Naive B cell (primary cell): ENCODE data around the gene FZD8. TPM values are rescaled to one million over a fixed set of nuclear protein-coding genes. Genes with fewer than 3 reads are reported as not detected.
"Not testable (repeated sequence)": the region's sequence is repeated elsewhere in the genome, so short reads cannot be mapped to it uniquely, and the experiment has no call there.

ENCODE experiments used
- ATAC-seq, 2 donors: fragments of 150-1000 bp; cut with Tn5 transposase; 2 replicates each; pipeline ENCODE4 v1.10.0; 2021; ENCODE audit warnings: low read depth in 2 of 2, mild to moderate bottlenecking in 2 of 2, moderate library complexity in 2 of 2
- DNase-seq: peaks from one replicate; pipeline ENCODE4 v3.0.0; 2022
- H3K27ac Mint-ChIP-seq, 6 donors: one replicate each; pipeline ENCODE4 v1.8.0; 2020 to 2022; ENCODE audit warnings: mild to moderate bottlenecking in 6 of 6, mixed read lengths in 6 of 6, moderate library complexity in 5 of 6, inconsistent platforms in 2 of 6
- H3K27me3 Mint-ChIP-seq, 3 donors: one replicate each; pipeline ENCODE4 v1.8.0; 2021 to 2022; ENCODE audit warnings: mixed read lengths in 3 of 3, mild to moderate bottlenecking in 1 of 3
- H3K36me3 Mint-ChIP-seq, 2 donors: one replicate each; pipeline ENCODE4 v1.8.0; 2020 to 2022; ENCODE audit warnings: mixed read lengths in 2 of 2, inconsistent platforms in 1 of 2, mild to moderate bottlenecking in 1 of 2
- H3K4me1 Mint-ChIP-seq, 3 donors: one replicate each; pipeline ENCODE4 v1.8.0; 2020 to 2022; ENCODE audit warnings: mixed read lengths in 3 of 3, inconsistent platforms in 1 of 3, mild to moderate bottlenecking in 1 of 3, moderate library complexity in 1 of 3
- H3K4me3 Mint-ChIP-seq, 8 donors: one replicate each; pipeline ENCODE4 v1.8.0; 2020 to 2022; ENCODE audit warnings: mild to moderate bottlenecking in 8 of 8, mixed read lengths in 8 of 8, moderate library complexity in 8 of 8, inconsistent platforms in 2 of 8
- H3K9me3 Mint-ChIP-seq, 7 donors: one replicate each; pipeline ENCODE4 v1.8.0; 2020 to 2022; ENCODE audit warnings: mixed read lengths in 7 of 7, mild to moderate bottlenecking in 5 of 7, inconsistent platforms in 2 of 7, moderate library complexity in 1 of 7
- polyA plus RNA-seq, 6 donors: library from polyadenylated mRNA; unstranded; fragments of 300-500 nt; fragmentation: Illumina TruSeq; gene quantifications; one replicate each; pipeline ENCODE4 v1.2.3, GENCODE V29; 2021; ENCODE audit warnings: low read depth in 6 of 6

FZD8 gene, protein sequence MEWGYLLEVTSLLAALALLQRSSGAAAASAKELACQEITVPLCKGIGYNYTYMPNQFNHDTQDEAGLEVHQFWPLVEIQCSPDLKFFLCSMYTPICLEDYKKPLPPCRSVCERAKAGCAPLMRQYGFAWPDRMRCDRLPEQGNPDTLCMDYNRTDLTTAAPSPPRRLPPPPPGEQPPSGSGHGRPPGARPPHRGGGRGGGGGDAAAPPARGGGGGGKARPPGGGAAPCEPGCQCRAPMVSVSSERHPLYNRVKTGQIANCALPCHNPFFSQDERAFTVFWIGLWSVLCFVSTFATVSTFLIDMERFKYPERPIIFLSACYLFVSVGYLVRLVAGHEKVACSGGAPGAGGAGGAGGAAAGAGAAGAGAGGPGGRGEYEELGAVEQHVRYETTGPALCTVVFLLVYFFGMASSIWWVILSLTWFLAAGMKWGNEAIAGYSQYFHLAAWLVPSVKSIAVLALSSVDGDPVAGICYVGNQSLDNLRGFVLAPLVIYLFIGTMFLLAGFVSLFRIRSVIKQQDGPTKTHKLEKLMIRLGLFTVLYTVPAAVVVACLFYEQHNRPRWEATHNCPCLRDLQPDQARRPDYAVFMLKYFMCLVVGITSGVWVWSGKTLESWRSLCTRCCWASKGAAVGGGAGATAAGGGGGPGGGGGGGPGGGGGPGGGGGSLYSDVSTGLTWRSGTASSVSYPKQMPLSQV
- polyA plus RNA-seq, result not detected

DNA sequence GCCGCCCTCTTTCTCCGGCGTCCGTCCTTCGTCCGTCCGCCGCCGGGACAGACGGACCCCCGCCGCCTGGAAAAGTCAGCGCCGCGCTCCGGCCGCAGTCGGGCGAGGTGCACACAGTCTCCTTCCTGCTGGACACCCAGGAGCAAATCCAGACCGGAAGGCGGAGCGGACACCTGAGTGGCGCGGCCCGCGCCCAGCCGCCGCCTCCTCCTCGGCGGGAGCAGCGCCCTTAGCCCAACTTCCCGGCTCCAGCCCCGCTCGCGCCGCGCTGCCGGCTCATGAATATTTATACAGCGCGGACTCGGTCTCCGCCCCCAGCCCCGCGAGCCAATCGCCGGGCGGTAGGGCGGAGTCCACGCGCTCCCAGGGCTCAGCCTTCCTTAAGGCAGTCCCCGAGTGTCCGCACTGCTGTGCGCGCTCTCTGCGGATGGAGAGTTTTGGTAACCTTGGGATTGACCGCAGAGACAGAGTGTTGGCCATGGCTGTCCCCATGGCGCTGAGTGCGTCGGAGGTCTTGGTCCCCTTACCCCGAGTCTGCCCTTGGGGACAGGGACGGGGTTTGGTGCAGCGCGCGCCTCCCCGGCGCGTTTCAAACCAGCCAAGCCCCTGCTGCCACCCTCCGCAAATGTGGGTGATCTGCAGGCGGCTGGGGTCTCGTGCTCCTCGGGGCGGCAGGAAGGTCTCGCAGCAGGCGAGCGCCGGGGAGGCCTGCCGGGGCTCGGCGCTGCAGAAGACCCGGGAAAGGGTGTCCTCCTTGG lies at the start of gene FZD8:
TSS of gene FZD8 (minus strand) at position 262 of the 758 bp plus-strand sequence. CDS start 867 bp downstream, outside the sequence.
- ATAC-seq (peak; percentile 78 to 80), DNase-seq (peak; percentile 69)
- H3K36me3 Mint-ChIP-seq, result no peaks in the 10 kb centered on the region
- peak within 1 kb of the TSS; percentile 74 to 96 (median 94) for H3K4me3 Mint-ChIP-seq
- peaks cover 19 to 39% (median 23%) of the 10 kb centered on the region in 3 donors for H3K4me1 Mint-ChIP-seq
- peaks cover 31 to 73% (median 33%) of the 10 kb centered on the region in 3 donors for H3K27me3 Mint-ChIP-seq
- peak within 1 kb of the TSS in 4 of 6 donors; percentile 20 to 64 (median 52) for H3K27ac Mint-ChIP-seq
- H3K9me3 Mint-ChIP-seq, result peaks cover 0 to 2% (median 0%) of the 10 kb centered on the region in 7 donors

DNA sequence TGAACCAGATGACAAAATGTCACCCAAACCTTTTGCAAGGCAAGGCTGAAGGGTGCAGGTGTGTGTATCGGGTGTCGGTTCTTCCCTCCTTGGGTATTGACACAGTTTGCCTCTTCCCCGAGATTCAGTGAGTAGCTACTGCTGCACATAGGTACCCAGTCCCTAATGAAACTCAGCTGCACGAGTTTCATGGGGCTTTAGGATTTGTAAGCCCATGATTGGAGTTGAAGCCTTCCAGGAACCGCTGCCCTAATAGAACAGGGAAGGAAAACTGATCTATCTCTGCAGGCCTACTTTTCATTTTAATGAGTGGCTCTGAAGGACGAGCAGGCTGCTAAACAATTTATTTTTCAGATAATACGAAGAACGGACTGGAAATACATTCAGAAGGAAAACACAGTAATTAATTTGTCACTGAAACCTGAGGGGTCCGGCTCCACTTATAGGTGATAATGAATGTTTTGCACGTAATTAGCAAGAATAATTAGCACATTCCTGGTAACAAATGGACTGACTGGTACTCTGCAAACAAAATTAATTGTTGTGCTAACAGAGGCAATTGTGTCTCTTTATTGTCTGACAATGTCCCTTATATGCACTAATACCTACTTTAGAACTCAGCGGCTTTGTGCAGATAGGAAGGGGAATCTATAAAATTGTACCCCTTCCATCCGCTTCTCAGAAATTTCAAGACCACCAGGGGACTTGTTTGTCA lies 49.6 kb upstream of the FZD8 start:
- H3K4me3 Mint-ChIP-seq, result no peak overlapping the region
- no peak for ATAC-seq

DNA sequence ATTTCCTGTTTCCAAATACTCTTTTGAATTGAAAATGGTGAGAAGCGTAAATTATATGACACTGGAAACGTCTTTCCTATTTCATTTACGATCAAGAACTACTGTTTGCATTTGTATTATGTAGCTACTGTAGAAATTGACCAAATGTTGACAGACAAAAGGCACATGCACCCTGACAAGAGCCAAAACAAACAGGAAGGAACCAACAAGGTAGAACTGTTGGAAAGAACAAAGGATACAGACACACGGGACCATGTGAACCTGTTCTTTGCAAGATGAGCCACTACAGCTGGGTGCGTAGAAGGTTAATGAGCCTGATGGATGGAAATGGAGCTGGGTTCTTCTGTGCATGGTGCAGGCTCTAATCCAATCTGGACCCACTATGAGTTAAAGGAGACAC lies 48.4 kb upstream of the FZD8 start:
- H3K4me1 Mint-ChIP-seq, result no peaks in the 10 kb centered on the region
- H3K27ac Mint-ChIP-seq, result no peak overlapping the region
- ATAC-seq, result no peak
- H3K9me3 Mint-ChIP-seq, result no peaks in the 10 kb centered on the region
- no peak overlapping the region for H3K4me3 Mint-ChIP-seq
- no peak for DNase-seq
- peaks cover 13 to 15% (median 15%) of the 10 kb centered on the region in 3 donors for H3K27me3 Mint-ChIP-seq
- no peaks in the 10 kb centered on the region for H3K36me3 Mint-ChIP-seq

More for the DNA sequence above, 49.6 kb upstream of the FZD8 start:
- Mint-ChIP-seq H3K27ac (no peak overlapping the region), H3K27me3 (peaks cover 11 to 15% (median 13%) of the 10 kb centered on the region in 3 donors), H3K36me3 (no peaks in the 10 kb centered on the region), H3K4me1 (no peaks in the 10 kb centered on the region), H3K9me3 (no peaks in the 10 kb centered on the region)
- no peak for DNase-seq

DNA sequence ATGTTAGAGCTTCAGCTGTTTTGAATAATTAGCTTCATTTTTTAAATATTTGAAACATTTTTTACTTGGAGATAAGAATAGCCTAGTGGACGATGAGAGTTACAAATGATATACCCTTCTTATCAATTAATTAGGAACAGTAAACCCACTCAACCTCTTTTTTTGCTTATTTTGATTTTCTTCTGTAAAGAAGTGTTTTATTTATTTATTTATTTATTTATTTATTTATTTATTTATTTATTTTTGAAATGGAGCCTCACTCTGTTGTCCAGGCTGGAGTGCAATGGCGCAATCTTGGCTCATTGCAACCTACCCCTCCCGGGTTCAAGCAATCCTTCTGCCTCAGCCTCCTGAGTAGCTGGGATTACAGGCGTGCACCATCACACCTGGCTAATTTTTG lies 43.8 kb upstream of the FZD8 start:
- H3K27me3 Mint-ChIP-seq, result peaks cover 13 to 17% (median 13%) of the 10 kb centered on the region in 3 donors
- not testable (repeated sequence) for H3K4me1 Mint-ChIP-seq, H3K4me3 Mint-ChIP-seq

DNA sequence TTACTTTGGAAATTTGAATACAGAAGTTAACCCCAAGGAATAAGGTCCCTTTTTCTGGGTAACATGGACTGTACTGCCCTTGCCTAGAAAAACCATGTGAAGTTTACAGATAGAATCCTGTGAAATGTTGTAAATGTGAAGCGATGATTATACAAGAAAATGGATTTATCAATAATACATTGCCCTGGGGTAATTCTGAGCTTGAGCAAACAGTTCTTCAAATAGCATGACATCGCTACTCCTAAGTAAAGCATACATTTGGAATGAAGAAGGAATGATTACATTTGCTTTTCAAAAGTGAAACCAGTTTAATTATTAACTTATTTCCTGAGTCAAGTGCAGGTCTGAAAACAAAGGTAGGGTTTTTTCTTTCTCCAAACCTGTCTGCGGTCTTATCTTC lies 43.3 kb upstream of the FZD8 start:
- Mint-ChIP-seq H3K4me1 (no peaks in the 10 kb centered on the region), H3K27ac (no peak overlapping the region), H3K4me3 (no peak overlapping the region), H3K27me3 (peaks cover 12 to 17% (median 13%) of the 10 kb centered on the region in 3 donors), H3K36me3 (no peaks in the 10 kb centered on the region), H3K9me3 (peaks cover 3 to 20% (median 6%) of the 10 kb centered on the region in 7 donors)
- no peak for DNase-seq
- no peak for ATAC-seq

More for the DNA sequence above, 43.8 kb upstream of the FZD8 start:
- not testable (repeated sequence) for H3K36me3 Mint-ChIP-seq, DNase-seq, H3K27ac Mint-ChIP-seq, ATAC-seq
- H3K9me3 Mint-ChIP-seq, result peaks cover 3 to 20% (median 6%) of the 10 kb centered on the region in 7 donors

DNA sequence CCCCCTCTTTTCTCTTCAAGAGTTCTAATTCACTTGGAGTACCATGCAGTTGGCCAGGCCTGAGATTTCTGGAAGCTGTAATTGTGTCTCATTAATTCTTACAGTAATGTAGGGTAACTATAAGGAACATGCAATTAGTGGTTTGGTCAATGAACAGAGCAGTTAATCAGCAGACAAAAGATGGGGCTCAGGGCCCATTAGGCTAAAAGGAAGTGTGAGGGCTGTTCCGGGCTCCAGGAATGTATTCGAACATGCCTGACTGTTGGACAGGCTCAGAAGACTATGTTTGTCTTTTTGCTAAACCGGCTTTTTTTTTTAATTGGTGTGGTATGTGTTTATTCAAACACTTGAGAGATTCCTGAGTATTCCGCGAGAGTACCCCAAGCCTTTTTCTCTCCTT lies 42.5 kb upstream of the FZD8 start:
- DNase-seq (no peak), ATAC-seq (no peak)
- no peak overlapping the region for H3K4me3 Mint-ChIP-seq
- H3K27ac Mint-ChIP-seq, result no peak overlapping the region
- no peaks in the 10 kb centered on the region for H3K4me1 Mint-ChIP-seq
- no peaks in the 10 kb centered on the region for H3K36me3 Mint-ChIP-seq
- H3K27me3 Mint-ChIP-seq, result peaks cover 12 to 17% (median 13%) of the 10 kb centered on the region in 3 donors
- H3K9me3 Mint-ChIP-seq, result peaks cover 3 to 20% (median 8%) of the 10 kb centered on the region in 7 donors

DNA sequence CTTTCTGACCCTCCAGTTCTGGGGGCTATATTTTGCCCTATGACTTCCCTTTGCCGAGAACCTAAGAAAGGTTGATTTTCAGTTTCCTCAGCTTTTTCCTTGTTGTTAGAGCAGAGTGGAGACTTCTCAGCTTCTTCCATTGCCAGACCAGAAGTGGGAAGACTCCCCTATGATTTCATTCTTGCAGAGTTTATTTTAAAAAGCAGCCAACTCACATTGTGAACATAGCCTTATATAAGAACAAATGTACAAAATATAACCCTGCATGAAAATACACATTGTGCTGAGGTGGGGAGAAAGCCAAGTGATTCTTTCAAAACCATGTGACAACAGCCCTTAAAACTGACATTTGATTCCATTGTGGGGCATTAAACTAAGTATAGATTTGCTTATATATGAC lies 33.8 kb upstream of the FZD8 start:
- ATAC-seq (no peak), DNase-seq (no peak)
- Mint-ChIP-seq H3K27ac (no peak overlapping the region), H3K4me3 (no peak overlapping the region), H3K4me1 (no peaks in the 10 kb centered on the region), H3K36me3 (no peaks in the 10 kb centered on the region), H3K9me3 (peaks cover 0 to 15% (median 10%) of the 10 kb centered on the region in 7 donors), H3K27me3 (peaks cover 6 to 21% (median 9%) of the 10 kb centered on the region in 3 donors)

DNA sequence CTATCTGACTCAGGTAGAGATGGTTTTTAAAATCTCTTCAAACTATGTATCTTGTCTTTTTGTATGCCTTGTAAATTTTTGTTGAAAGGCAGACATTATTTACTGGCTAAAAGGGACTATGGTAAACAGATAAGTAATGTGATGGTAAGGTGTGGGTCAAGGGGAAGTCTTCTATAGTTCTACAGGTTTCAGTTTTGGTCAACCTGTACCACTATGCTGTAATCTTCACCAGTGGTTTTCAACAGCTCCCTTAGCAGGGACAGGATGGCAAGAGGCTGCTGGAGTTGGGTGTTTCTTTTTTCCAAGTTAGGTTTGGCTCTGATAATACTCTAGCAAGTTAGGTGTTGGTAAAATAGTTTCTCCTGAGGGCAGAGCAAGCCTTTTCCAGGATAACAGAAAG lies 32.7 kb upstream of the FZD8 start:
- Mint-ChIP-seq H3K36me3 (no peaks in the 10 kb centered on the region), H3K27me3 (peaks cover 6 to 21% (median 9%) of the 10 kb centered on the region in 3 donors), H3K4me1 (no peaks in the 10 kb centered on the region), H3K4me3 (no peak overlapping the region), H3K27ac (peak overlapping the region in 1 of 6 donors; percentile 20), H3K9me3 (peaks cover 0 to 15% (median 7%) of the 10 kb centered on the region in 7 donors)
- ATAC-seq (no peak), DNase-seq (no peak)

DNA sequence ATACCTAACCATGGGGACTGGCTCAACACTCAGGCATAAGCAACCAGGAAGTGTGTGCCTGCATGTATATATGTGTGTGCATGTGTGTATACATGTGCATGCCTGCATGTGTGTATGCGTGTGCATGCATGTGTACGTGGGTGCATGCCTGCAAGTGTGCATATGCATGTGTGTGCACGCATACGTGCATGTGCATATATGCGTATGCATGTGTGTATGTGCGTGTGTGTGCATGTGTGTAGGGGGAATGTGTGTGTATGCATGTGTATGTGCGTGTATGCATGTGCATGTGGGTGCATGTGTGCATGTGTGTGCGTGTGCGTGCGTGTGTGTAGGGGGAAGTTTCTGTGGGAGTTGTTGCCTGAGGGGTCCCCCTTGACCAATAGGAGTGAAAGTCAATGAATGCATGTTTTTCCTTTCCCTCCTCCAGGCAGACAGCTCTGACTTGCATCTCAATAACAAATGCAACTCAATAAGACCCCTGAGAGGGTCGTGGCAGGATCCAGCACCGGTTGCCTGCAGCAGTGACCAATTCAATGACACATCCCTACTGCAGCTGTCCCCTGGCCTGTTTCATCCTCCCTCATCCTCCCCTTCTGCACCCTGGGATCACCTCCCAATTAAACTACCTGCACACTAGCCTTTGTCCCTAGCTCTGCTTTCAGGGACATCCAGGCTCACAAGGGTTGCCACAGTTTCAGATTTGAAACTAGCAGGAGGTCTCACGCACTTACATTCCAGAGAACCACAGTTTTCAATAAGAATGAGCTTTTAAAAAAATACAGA lies 27.0 kb upstream of the FZD8 start:
- DNase-seq (no peak), ATAC-seq (no peak)
- Mint-ChIP-seq H3K4me1 (peaks cover 0 to 6% (median 0%) of the 10 kb centered on the region in 3 donors), H3K27me3 (peaks cover 3 to 12% (median 8%) of the 10 kb centered on the region in 3 donors), H3K36me3 (no peaks in the 10 kb centered on the region), H3K27ac (no peak overlapping the region), H3K4me3 (no peak overlapping the region), H3K9me3 (peaks cover 0 to 16% (median 7%) of the 10 kb centered on the region in 7 donors)

DNA sequence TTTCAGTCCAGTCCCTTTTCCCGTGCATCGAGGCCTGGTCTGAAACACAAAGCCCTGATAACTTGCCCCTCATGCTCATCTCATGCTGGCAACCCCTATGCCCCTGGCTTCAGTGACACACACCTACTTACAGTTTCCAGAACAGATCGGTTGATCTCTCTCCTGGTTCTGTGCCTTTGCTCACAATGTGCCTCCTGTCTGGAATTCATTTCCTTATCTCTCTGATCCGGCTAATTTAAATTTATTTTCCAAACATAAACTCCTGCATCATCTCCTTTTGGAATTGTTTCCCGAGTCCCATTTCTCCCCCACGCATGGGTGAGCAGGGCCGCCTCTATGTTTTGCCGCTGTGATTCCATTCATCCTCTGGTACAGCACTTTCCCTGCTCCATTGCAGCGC lies 25.9 kb upstream of the FZD8 start:
- Mint-ChIP-seq H3K4me1 (peaks cover 0 to 6% (median 0%) of the 10 kb centered on the region in 3 donors), H3K36me3 (no peaks in the 10 kb centered on the region), H3K27ac (no peak overlapping the region), H3K27me3 (peaks cover 3 to 18% (median 8%) of the 10 kb centered on the region in 3 donors), H3K9me3 (peaks cover 0 to 16% (median 7%) of the 10 kb centered on the region in 7 donors), H3K4me3 (no peak overlapping the region)
- DNase-seq (no peak), ATAC-seq (no peak)

DNA sequence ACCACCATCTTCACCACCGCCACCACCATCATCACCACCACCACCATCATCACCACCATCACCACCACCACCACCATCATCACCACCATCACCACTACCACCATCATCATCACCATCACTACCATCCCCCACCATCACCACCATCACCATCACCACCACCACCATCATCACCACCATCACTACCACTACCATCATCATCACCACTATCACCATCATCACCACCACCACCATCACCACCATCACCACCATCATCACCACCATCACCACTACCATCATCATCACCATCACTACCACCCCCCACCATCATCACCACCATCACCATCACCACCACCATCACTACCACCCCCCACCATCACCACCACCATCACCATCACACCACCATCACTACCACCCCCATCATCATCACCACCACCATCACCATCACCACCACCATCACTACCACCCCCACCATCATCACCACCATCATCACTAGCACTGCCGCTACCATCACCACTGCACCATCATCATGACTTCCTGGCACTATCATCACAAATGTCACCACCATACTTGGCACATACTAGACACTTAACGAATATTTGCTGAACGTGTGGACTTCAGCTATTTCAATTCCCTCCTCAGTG lies 25.3 kb upstream of the FZD8 start:
- H3K36me3 Mint-ChIP-seq, result no peaks in the 10 kb centered on the region

DNA sequence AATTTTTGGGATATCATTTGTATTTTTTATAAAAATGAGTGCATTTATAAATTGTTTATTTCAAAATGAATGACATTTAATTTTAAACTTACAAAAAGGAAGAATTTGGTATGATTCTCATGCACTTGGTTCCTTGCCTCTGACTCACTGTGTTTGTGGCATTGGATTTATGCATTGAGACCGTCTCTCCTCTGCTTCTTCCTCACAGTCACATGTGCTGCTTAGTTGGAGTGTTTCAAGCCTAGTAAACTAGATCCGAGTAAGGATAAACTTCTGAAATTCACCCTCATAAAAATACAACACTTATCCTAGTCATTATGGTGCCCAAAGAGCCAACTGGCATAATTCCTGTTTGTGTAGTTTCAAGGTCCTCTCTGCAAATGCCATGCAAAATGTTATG lies 19.1 kb upstream of the FZD8 start:
- Mint-ChIP-seq H3K27me3 (peaks cover 19 to 33% (median 21%) of the 10 kb centered on the region in 3 donors), H3K9me3 (peaks cover 4 to 10% (median 8%) of the 10 kb centered on the region in 7 donors), H3K36me3 (peaks cover 0 to 9% of the 10 kb centered on the region in 2 donors), H3K4me3 (no peak overlapping the region), H3K4me1 (no peaks in the 10 kb centered on the region), H3K27ac (no peak overlapping the region)
- no peak for ATAC-seq
- DNase-seq, result no peak

More for the DNA sequence above, 25.3 kb upstream of the FZD8 start:
- ATAC-seq, result no peak
- Mint-ChIP-seq H3K4me3 (no peak overlapping the region), H3K27me3 (peaks cover 8 to 17% (median 8%) of the 10 kb centered on the region in 3 donors), H3K4me1 (peaks cover 0 to 6% (median 0%) of the 10 kb centered on the region in 3 donors), H3K9me3 (peaks cover 0 to 16% (median 6%) of the 10 kb centered on the region in 7 donors), H3K27ac (peak overlapping the region in 1 of 6 donors; percentile 49)
- DNase-seq, result no peak
